HCT116 (cell line): ENCODE data around the gene WASL. TPM values are rescaled to one million over a fixed set of nuclear protein-coding genes. Genes with fewer than 3 reads are reported as not detected.

Source experiments
- ATAC-seq: fragments of 200-7000 bp; cut with Tn5 transposase; 2 replicates; pipeline ENCODE4 v1.9.1; 2020; ENCODE audit warnings: mild to moderate bottlenecking, moderate library complexity
- BruUV-seq: library from RNA; stranded (reverse); fragments of 400-500 nt; replicated peaks from 2 replicates; lab custom pipeline; 2021; lab: Mats Ljungman, UMichigan
- CTCF ChIA-PET: fragments of 300-600 bp; sonication (Branson Sonifier 250); formaldehyde crosslinking; loops from one replicate; lab custom pipeline; 2021; ENCODE audit warnings: antibody characterized with exemption; lab: Charles Lee
- POLR2A ChIA-PET: fragments of 300-600, 350-600 bp; sonication (Branson Sonifier 250); formaldehyde crosslinking; loops from one replicate; lab custom pipeline; 2021; ENCODE audit warnings: antibody characterized with exemption; lab: Charles Lee
- RAD21 ChIA-PET, 2 experiments: fragments of 300-600 bp; sonication (Branson Sonifier 250); formaldehyde crosslinking; loops; one replicate each; lab custom pipeline; 2023; ENCODE audit warnings: low total read pairs in 2 of 2; ENCODE audit not compliant: uncharacterized antibody in 2 of 2, unreplicated experiment in 2 of 2, low non-redundant PET in 1 of 2; lab: Charles Lee
- DNase-seq: peaks from one replicate; pipeline ENCODE4 v3.0.0-alpha.2; 2010; ENCODE audit warnings: low read depth, low spot score
- H2AFZ ChIP-seq: fragments of 200-600 bp; shearing (Covaris generic), sonication (generic); 2 replicates; pipeline ENCODE4 v1.6.1; 2017; ENCODE audit warnings: low read depth, mixed run types, mixed read lengths, antibody characterized with exemption, low read length; ENCODE audit not compliant: poor library complexity, severe bottlenecking
- H3K27ac ChIP-seq: 2 replicates; pipeline ENCODE4 v1.5.1; 2012; ENCODE audit warnings: low read depth, low read length
- H3K27me3 ChIP-seq: fragments of 200-600 bp; sonication (generic); 2 replicates; pipeline ENCODE4 v1.6.1; 2016; ENCODE audit warnings: mixed run types, low read length, mixed read lengths; ENCODE audit not compliant: insufficient read depth
- H3K36me3 ChIP-seq, 2 experiments: fragments of 200-500 bp in 1 of 2; fragments of 200-600 bp in 1 of 2; sonication (Bioruptor generic) in 1 of 2; sonication (generic) in 1 of 2; 2 replicates each; pipeline versions ENCODE4 v1.5.1 to v1.6.1; 2014 to 2016; ENCODE audit warnings: low read length in 2 of 2, inconsistent platforms in 1 of 2, mixed read lengths in 1 of 2, mixed run types in 1 of 2; ENCODE audit not compliant: insufficient read depth in 2 of 2, control insufficient read depth in 1 of 2
- H3K4me1 ChIP-seq, 2 experiments: fragments of 200-600 bp in 1 of 2; sonication (generic) in 1 of 2; 2 replicates each; pipeline versions ENCODE4 v1.5.1 to v1.6.1; 2012 to 2017; ENCODE audit warnings: low read length in 2 of 2, inconsistent platforms in 1 of 2, mild to moderate bottlenecking in 1 of 2, mixed read lengths in 1 of 2, mixed run types in 1 of 2, moderate library complexity in 1 of 2; ENCODE audit not compliant: insufficient read depth in 2 of 2, control insufficient read depth in 1 of 2
- H3K4me2 ChIP-seq: fragments of 200-600 bp; sonication (generic); 2 replicates; pipeline ENCODE4 v1.6.1; 2017; ENCODE audit warnings: mixed run types, low read length, mixed read lengths
- H3K4me3 ChIP-seq, 2 experiments: fragments of 200-600 bp in 1 of 2; sonication (generic) in 1 of 2; replicated peaks in 1 of 2; 2 replicates each; pipeline ENCODE4 v1.5.1; 2011 to 2016; ENCODE audit warnings: low read length in 2 of 2, control low read depth in 1 of 2, low read depth in 1 of 2, mild to moderate bottlenecking in 1 of 2, mixed read lengths in 1 of 2, mixed run types in 1 of 2
- H3K79me2 ChIP-seq: fragments of 200-600 bp; sonication (generic); 2 replicates; pipeline ENCODE4 v1.6.1; 2017; ENCODE audit warnings: mild to moderate bottlenecking, mixed run types, low read length, moderate library complexity, mixed read lengths; ENCODE audit not compliant: insufficient read depth
- H3K9ac ChIP-seq: fragments of 200-600 bp; sonication (generic); 2 replicates; pipeline ENCODE4 v1.6.1; 2016; ENCODE audit warnings: low read length, mixed read lengths
- H3K9me2 ChIP-seq: fragments of 200-600 bp; sonication (generic), shearing (Covaris generic); 2 replicates; pipeline ENCODE4 v1.6.1; 2017; ENCODE audit warnings: mixed run types, mild to moderate bottlenecking, moderate library complexity; ENCODE audit not compliant: insufficient read depth
- H3K9me3 ChIP-seq, 2 experiments: fragments of 200-500 bp in 1 of 2; fragments of 200-600 bp in 1 of 2; sonication (Bioruptor generic) in 1 of 2; sonication (generic) in 1 of 2; 2 replicates each; pipeline ENCODE4 v1.6.1; 2014 to 2017; ENCODE audit warnings: low read length in 2 of 2, mixed read lengths in 2 of 2, inconsistent platforms in 1 of 2, low read depth in 1 of 2, mild to moderate bottlenecking in 1 of 2, mixed run types in 1 of 2, moderate library complexity in 1 of 2; ENCODE audit not compliant: control insufficient read depth in 1 of 2, insufficient read depth in 1 of 2
- H4K20me1 ChIP-seq: fragments of 200-600 bp; sonication (generic), shearing (Covaris generic); 2 replicates; pipeline ENCODE4 v1.6.1; 2017; ENCODE audit warnings: mixed run types, mild to moderate bottlenecking, moderate library complexity; ENCODE audit not compliant: insufficient read depth
- ATF3 ChIP-seq: IDR thresholded peaks from 2 replicates; pipeline ENCODE4 v1.6.1; 2012
- CBX3 ChIP-seq: IDR thresholded peaks from 2 replicates; pipeline ENCODE4 v1.6.1; 2012; ENCODE audit warnings: low read depth
- CEBPB ChIP-seq: IDR thresholded peaks from 2 replicates; pipeline ENCODE4 v1.6.1; 2012; ENCODE audit warnings: low read depth
- CTCF ChIP-seq, 3 experiments: fragments of 200-600 bp in 1 of 3; sonication (generic) in 1 of 3; IDR thresholded peaks in 2 of 3; conservative IDR thresholded peaks in 1 of 3; 2 replicates each; pipeline ENCODE4 v1.5.1; 2012 to 2017; ENCODE audit warnings: low read depth in 2 of 3, low read length in 2 of 3, antibody characterized with exemption in 1 of 3, borderline replicate concordance in 1 of 3, control low read depth in 1 of 3, mild to moderate bottlenecking in 1 of 3, mixed read lengths in 1 of 3, mixed run types in 1 of 3, moderate library complexity in 1 of 3; ENCODE audit not compliant: insufficient read depth in 1 of 3
- EGR1 ChIP-seq: IDR thresholded peaks from 2 replicates; pipeline ENCODE4 v1.6.1; 2012; ENCODE audit warnings: low read depth
- ELF1 ChIP-seq: IDR thresholded peaks from 2 replicates; pipeline ENCODE4 v1.6.1; 2012; ENCODE audit warnings: low read depth, borderline replicate concordance
- EZH2 ChIP-seq: fragments of 200-600 bp; sonication (generic); IDR thresholded peaks from 2 replicates; pipeline ENCODE4 v1.6.1; 2017; ENCODE audit warnings: antibody characterized with exemption, mixed run types
- EZH2phosphoT487 ChIP-seq: fragments of 200-600 bp; IDR thresholded peaks from 2 replicates; pipeline ENCODE4 v1.6.1; 2018; ENCODE audit warnings: antibody characterized with exemption, borderline replicate concordance
- JUND ChIP-seq: IDR thresholded peaks from 2 replicates; pipeline ENCODE4 v1.6.1; 2012
- MAX ChIP-seq: IDR thresholded peaks from 2 replicates; pipeline ENCODE4 v1.6.1; 2012
- POLR2A ChIP-seq: IDR thresholded peaks from 2 replicates; pipeline ENCODE4 v1.7.0; 2011; ENCODE audit warnings: borderline replicate concordance; ENCODE audit not compliant: insufficient read depth, insufficient read length; ENCODE audit errors: extremely low read depth
- POLR2AphosphoS5 ChIP-seq: IDR thresholded peaks from 2 replicates; pipeline ENCODE4 v1.6.1; 2011; ENCODE audit warnings: mild to moderate bottlenecking, low read depth, low read length, moderate library complexity
- SIN3A ChIP-seq: IDR thresholded peaks from 2 replicates; pipeline ENCODE4 v1.6.1; 2012; ENCODE audit warnings: low read depth
- SRF ChIP-seq: IDR thresholded peaks from 2 replicates; pipeline ENCODE4 v1.6.1; 2012; ENCODE audit warnings: low read depth
- YY1 ChIP-seq: IDR thresholded peaks from 2 replicates; pipeline ENCODE4 v1.6.1; 2011; ENCODE audit warnings: low read length, low read depth, moderate library complexity, mild to moderate bottlenecking; ENCODE audit not compliant: insufficient replicate concordance; ENCODE audit errors: extremely low read depth
- ZBTB33 ChIP-seq: IDR thresholded peaks from 2 replicates; pipeline ENCODE4 v1.6.1; 2011; ENCODE audit warnings: mild to moderate bottlenecking, low read length, moderate library complexity; ENCODE audit not compliant: insufficient replicate concordance; ENCODE audit errors: extremely low read depth
- ZFX ChIP-seq: fragments of 450-650 bp; IDR thresholded peaks from 2 replicates; pipeline ENCODE4 v1.6.1; 2017
- intact Hi-C: fragments of 100-400 bp; cut with micrococcal nuclease; formaldehyde crosslinking; loops from 2 replicates; pipeline ENCODE4 v1.10.0; 2022
- total RNA-seq: library from RNA; stranded (reverse); gene quantifications from one replicate; pipeline ENCODE4 v1.2.1, GENCODE V29; 2021; ENCODE audit not compliant: unreplicated experiment

The WASL gene
- total RNA-seq, 1 experiment from 2014 or later, result 26.2 TPM

- no peak for TF ChIP-seq ZFX
Measured at GRCh38 chr7:123752534-123752933, 3.7 kb upstream of the WASL start (continued).

- no peaks in the 10 kb centered on the region for H3K27me3 ChIP-seq
Measured at GRCh38 chr7:123751821-123752220, 3.0 kb upstream of the WASL start.

More at GRCh38 chr7:123751821-123752220, 3.0 kb upstream of the WASL start:
- no peak for TF ChIP-seq ATF3
- TF ChIP-seq POLR2AphosphoS5, result no peak
- TF ChIP-seq JUND, result no peak
- TF ChIP-seq CBX3, result no peak
- TF ChIP-seq POLR2A, result no peak
- no peak for TF ChIP-seq CTCF (IDR thresholded peaks at IDR 0.05 in 2 of 3, conservative IDR thresholded peaks at IDR 0.05 in 1 of 3; ENCODE audit: borderline replicate concordance in 1 of 3, insufficient read depth in 1 of 3, low read depth in 2 of 3, low read length in 2 of 3)
- no peak for TF ChIP-seq EGR1
- TF ChIP-seq SRF, result no peak
- TF ChIP-seq EZH2phosphoT487, result no peak
- no peak for TF ChIP-seq SIN3A
- TF ChIP-seq EZH2, result no peak
- no peak for TF ChIP-seq CEBPB
- no peak for TF ChIP-seq ZBTB33
- TF ChIP-seq YY1, result no peak
- TF ChIP-seq ELF1, result no peak
- TF ChIP-seq MAX, result no peak
- POLR2A ChIA-PET, result no interaction called here
- H3K4me1 ChIP-seq, result peaks cover 9 to 24% of the 10 kb centered on the region in 2 experiments; a peak in 3 of 4 replicates
- intact Hi-C loops, result no loop called here
- no peaks in the 10 kb centered on the region for H3K9me3 ChIP-seq
- peaks cover 26% of the 10 kb centered on the region for H3K79me2 ChIP-seq
- no peaks in the 10 kb centered on the region for H3K9me2 ChIP-seq
- H3K27ac ChIP-seq, result no peak overlapping the region
- CTCF ChIA-PET, result no interaction called here
- DNase-seq (no peak), ATAC-seq (no peak)
- no TSS peak for BruUV-seq
- RAD21 ChIA-PET, result no interaction called here
- no peak overlapping the region for H3K9ac ChIP-seq
- H3K4me3 ChIP-seq, result no peak overlapping the region
- H4K20me1 ChIP-seq, result no peaks in the 10 kb centered on the region
- no peaks in the 10 kb centered on the region for H3K36me3 ChIP-seq
- H2AFZ ChIP-seq, result no peak overlapping the region
- H3K4me2 ChIP-seq, result no peak overlapping the region
